ENCODE data around the gene KIF22.
"Not testable (repeated sequence)": the region's sequence is repeated elsewhere in the genome, so short reads cannot be mapped to it uniquely, and the experiment has no call there.

Gene KIF22

DNA sequence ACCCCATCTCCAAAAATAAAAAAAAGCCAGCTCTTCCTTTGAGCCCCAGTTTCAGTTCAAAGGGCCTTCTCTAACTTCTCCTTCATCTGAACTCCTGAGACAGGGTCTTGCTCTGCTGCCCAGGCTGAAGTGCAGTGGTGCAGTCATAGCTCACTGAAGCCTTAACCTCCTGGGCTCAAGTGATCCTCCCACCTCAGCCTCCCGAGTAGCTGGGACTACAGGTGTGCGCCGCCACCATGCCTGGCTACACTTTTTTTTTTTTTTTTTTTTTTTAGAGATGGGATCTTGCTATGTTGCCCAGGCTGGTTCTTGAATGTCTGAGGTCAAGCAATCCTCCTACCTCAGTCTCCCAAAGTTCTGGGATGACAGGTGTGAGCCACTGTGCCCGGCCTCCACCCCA lies 42.7 kb downstream of the KIF22 start:
- H3K9ac ChIP-seq (ENCODE audit: low read length); H3K4me1 ChIP-seq (ENCODE audit: control insufficient read depth, insufficient read depth, low read length); H3K9me3 ChIP-seq (ENCODE audit: control insufficient read depth, insufficient read depth, low read depth, low read length); H3K36me3 ChIP-seq (ENCODE audit: control insufficient read depth, insufficient read depth, low read length); H3K4me3 ChIP-seq (ENCODE audit: low read depth, low read length); H3K27me3 ChIP-seq (ENCODE audit: control insufficient read depth, insufficient read depth, low read length); H3K27ac ChIP-seq (ENCODE audit: low read depth, low read length): not testable (repeated sequence)

DNA sequence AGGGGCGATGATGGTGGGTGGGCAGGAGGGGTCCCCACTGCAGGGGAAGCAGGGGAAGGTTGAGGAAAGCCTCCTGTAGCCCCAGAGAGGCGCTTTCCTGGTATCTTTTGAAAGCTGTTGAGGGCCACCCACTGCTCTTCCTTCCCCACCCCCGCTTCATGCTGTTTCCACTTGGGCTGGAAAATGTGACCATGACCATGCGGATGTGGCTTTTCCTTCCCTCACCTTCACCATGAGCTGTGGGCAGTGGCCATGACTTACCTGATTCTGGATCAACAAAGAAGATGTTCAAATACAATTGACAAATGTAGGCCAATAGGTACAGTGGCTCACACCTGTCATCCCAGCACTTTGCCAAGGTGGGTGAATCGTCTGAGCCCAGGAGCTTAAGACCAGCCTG lies 43.5 kb downstream of the KIF22 start:
- no peak overlapping the region for H3K9ac ChIP-seq (ENCODE audit: low read length)
- H3K4me3 ChIP-seq (ENCODE audit: low read depth, low read length): no peak overlapping the region
- no peaks in the 10 kb centered on the region for H3K4me1 ChIP-seq (ENCODE audit: control insufficient read depth, insufficient read depth, low read length)
- H3K36me3 ChIP-seq (ENCODE audit: control insufficient read depth, insufficient read depth, low read length): no peaks in the 10 kb centered on the region
- H3K27ac ChIP-seq (ENCODE audit: low read depth, low read length): no peak overlapping the region
- no peaks in the 10 kb centered on the region for H3K9me3 ChIP-seq (ENCODE audit: control insufficient read depth, insufficient read depth, low read depth, low read length)
- H3K27me3 ChIP-seq (ENCODE audit: control insufficient read depth, insufficient read depth, low read length): no peaks in the 10 kb centered on the region

DNA sequence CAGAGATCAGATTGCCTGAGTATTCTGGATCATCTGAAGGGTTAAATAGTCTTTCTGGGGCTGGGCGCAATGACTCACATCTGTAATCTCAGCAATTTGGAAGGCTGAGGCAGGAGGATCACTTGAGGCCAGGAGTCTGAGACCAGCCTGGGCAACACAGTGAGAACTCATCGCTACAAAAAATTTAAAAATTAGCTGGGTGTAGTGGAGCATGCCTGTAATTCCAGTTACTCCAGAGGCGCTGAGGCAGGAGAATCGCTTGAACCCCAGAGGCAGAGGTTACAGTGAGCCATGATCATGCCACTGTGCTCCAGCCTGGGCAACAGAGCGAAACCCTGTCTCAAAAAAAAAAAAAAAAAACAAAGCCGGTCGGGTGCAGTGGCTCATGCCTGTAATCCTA lies 45.4 kb downstream of the KIF22 start:
- Histone ChIP-seq H3K36me3 (ENCODE audit: control insufficient read depth, insufficient read depth, low read length) (no peaks in the 10 kb centered on the region), H3K4me1 (ENCODE audit: control insufficient read depth, insufficient read depth, low read length) (no peaks in the 10 kb centered on the region), H3K9ac (ENCODE audit: low read length) (no peak overlapping the region), H3K27me3 (ENCODE audit: control insufficient read depth, insufficient read depth, low read length) (no peaks in the 10 kb centered on the region), H3K9me3 (ENCODE audit: control insufficient read depth, insufficient read depth, low read depth, low read length) (no peaks in the 10 kb centered on the region), H3K4me3 (ENCODE audit: low read depth, low read length) (no peak overlapping the region), H3K27ac (ENCODE audit: low read depth, low read length) (no peak overlapping the region)

DNA sequence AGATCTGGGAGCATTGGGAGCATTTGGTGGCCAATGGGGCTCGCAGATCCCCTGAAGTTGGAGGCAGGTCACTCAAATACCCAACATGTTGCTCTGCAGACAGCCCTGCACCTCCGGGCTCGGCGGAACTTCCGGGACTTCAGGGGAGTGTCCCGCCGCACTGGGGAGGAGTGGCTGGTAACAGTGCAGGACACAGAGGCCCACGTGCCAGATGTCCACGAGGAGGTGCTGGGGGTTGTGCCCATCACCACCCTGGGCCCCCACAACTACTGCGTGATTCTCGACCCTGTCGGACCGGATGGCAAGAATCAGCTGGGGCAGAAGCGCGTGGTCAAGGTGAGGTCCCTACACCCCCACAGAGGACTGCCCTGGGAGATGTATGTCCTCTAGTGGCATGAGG lies 46.1 kb downstream of the KIF22 start:
- Histone ChIP-seq H3K27me3 (ENCODE audit: control insufficient read depth, insufficient read depth, low read length) (no peaks in the 10 kb centered on the region), H3K4me1 (ENCODE audit: control insufficient read depth, insufficient read depth, low read length) (no peaks in the 10 kb centered on the region), H3K9ac (ENCODE audit: low read length) (no peak overlapping the region), H3K36me3 (ENCODE audit: control insufficient read depth, insufficient read depth, low read length) (no peaks in the 10 kb centered on the region), H3K9me3 (ENCODE audit: control insufficient read depth, insufficient read depth, low read depth, low read length) (no peaks in the 10 kb centered on the region), H3K27ac (ENCODE audit: low read depth, low read length) (no peak overlapping the region), H3K4me3 (ENCODE audit: low read depth, low read length) (no peak overlapping the region)

GRCh38 chr16:29837841-29838240 lies 47.3 kb downstream of the KIF22 start:
- Histone ChIP-seq H3K27ac (ENCODE audit: low read depth, low read length) (no peak overlapping the region), H3K36me3 (ENCODE audit: control insufficient read depth, insufficient read depth, low read length) (no peaks in the 10 kb centered on the region), H3K9me3 (ENCODE audit: control insufficient read depth, insufficient read depth, low read depth, low read length) (no peaks in the 10 kb centered on the region), H3K27me3 (ENCODE audit: control insufficient read depth, insufficient read depth, low read length) (no peaks in the 10 kb centered on the region), H3K9ac (ENCODE audit: low read length) (no peak overlapping the region), H3K4me1 (ENCODE audit: control insufficient read depth, insufficient read depth, low read length) (no peaks in the 10 kb centered on the region), H3K4me3 (ENCODE audit: low read depth, low read length) (no peak overlapping the region)

GRCh38 chr16:29839822-29840221 lies 49.3 kb downstream of the KIF22 start:
- H3K36me3 ChIP-seq (ENCODE audit: control insufficient read depth, insufficient read depth, low read length): no peaks in the 10 kb centered on the region

GRCh38 chr16:29840240-29840639 lies 49.7 kb downstream of the KIF22 start:
- H3K4me3 ChIP-seq (ENCODE audit: low read depth, low read length): no peak overlapping the region
- H3K36me3 ChIP-seq (ENCODE audit: control insufficient read depth, insufficient read depth, low read length): no peaks in the 10 kb centered on the region
- H3K27ac ChIP-seq (ENCODE audit: low read depth, low read length): no peak overlapping the region
- no peaks in the 10 kb centered on the region for H3K4me1 ChIP-seq (ENCODE audit: control insufficient read depth, insufficient read depth, low read length)
- no peaks in the 10 kb centered on the region for H3K27me3 ChIP-seq (ENCODE audit: control insufficient read depth, insufficient read depth, low read length)
- H3K9me3 ChIP-seq (ENCODE audit: control insufficient read depth, insufficient read depth, low read depth, low read length): no peaks in the 10 kb centered on the region
- H3K9ac ChIP-seq (ENCODE audit: low read length): no peak overlapping the region

More at GRCh38 chr16:29839822-29840221, 49.3 kb downstream of the KIF22 start:
- Histone ChIP-seq H3K9ac (ENCODE audit: low read length) (no peak overlapping the region), H3K4me3 (ENCODE audit: low read depth, low read length) (no peak overlapping the region), H3K4me1 (ENCODE audit: control insufficient read depth, insufficient read depth, low read length) (no peaks in the 10 kb centered on the region), H3K27me3 (ENCODE audit: control insufficient read depth, insufficient read depth, low read length) (no peaks in the 10 kb centered on the region), H3K9me3 (ENCODE audit: control insufficient read depth, insufficient read depth, low read depth, low read length) (no peaks in the 10 kb centered on the region), H3K27ac (ENCODE audit: low read depth, low read length) (no peak overlapping the region)

DNA sequence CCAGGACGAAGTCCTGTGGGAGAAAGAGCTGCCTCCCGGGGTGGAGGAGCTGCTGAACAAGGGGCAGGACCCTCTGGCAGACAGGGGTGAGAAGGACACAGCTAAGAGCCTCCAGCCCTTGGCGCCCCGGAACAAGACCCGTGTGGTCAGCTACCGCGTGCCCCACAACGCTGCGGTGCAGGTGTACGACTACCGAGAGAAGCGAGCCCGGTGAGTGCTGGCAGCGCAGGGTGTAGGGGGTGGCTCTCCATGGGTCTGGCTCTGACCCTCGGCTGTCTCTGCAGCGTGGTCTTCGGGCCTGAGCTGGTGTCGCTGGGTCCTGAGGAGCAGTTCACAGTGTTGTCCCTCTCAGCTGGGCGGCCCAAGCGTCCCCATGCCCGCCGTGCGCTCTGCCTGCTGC lies 51.1 kb downstream of the KIF22 start:
- no peak overlapping the region for H3K9ac ChIP-seq (ENCODE audit: low read length)
- no peak overlapping the region for H3K27ac ChIP-seq (ENCODE audit: low read depth, low read length)
- H3K27me3 ChIP-seq (ENCODE audit: control insufficient read depth, insufficient read depth, low read length): no peaks in the 10 kb centered on the region
- H3K36me3 ChIP-seq (ENCODE audit: control insufficient read depth, insufficient read depth, low read length): no peaks in the 10 kb centered on the region
- no peaks in the 10 kb centered on the region for H3K4me1 ChIP-seq (ENCODE audit: control insufficient read depth, insufficient read depth, low read length)
- no peak overlapping the region for H3K4me3 ChIP-seq (ENCODE audit: low read depth, low read length)
- H3K9me3 ChIP-seq (ENCODE audit: control insufficient read depth, insufficient read depth, low read depth, low read length): no peaks in the 10 kb centered on the region

- no peak overlapping the region for H3K9ac ChIP-seq (ENCODE audit: low read length)
- H3K27me3 ChIP-seq (ENCODE audit: control insufficient read depth, insufficient read depth, low read length): no peaks in the 10 kb centered on the region
- no peak overlapping the region for H3K4me3 ChIP-seq (ENCODE audit: low read depth, low read length)
- H3K9me3 ChIP-seq (ENCODE audit: control insufficient read depth, insufficient read depth, low read depth, low read length): no peaks in the 10 kb centered on the region
- no peaks in the 10 kb centered on the region for H3K4me1 ChIP-seq (ENCODE audit: control insufficient read depth, insufficient read depth, low read length)
- H3K27ac ChIP-seq (ENCODE audit: low read depth, low read length): no peak overlapping the region
- H3K36me3 ChIP-seq (ENCODE audit: control insufficient read depth, insufficient read depth, low read length): no peaks in the 10 kb centered on the region
These were observed 52.3 kb downstream of the KIF22 start for GRCh38 chr16:29842732-29843346.

- H3K9ac ChIP-seq (ENCODE audit: low read length): no peak overlapping the region
- no peaks in the 10 kb centered on the region for H3K9me3 ChIP-seq (ENCODE audit: control insufficient read depth, insufficient read depth, low read depth, low read length)
- H3K27me3 ChIP-seq (ENCODE audit: control insufficient read depth, insufficient read depth, low read length): no peaks in the 10 kb centered on the region
- no peaks in the 10 kb centered on the region for H3K36me3 ChIP-seq (ENCODE audit: control insufficient read depth, insufficient read depth, low read length)
- H3K4me1 ChIP-seq (ENCODE audit: control insufficient read depth, insufficient read depth, low read length): no peaks in the 10 kb centered on the region
- no peak overlapping the region for H3K4me3 ChIP-seq (ENCODE audit: low read depth, low read length)
- no peak overlapping the region for H3K27ac ChIP-seq (ENCODE audit: low read depth, low read length)
These were observed 53.4 kb downstream of the KIF22 start for GRCh38 chr16:29843931-29844330.

DNA sequence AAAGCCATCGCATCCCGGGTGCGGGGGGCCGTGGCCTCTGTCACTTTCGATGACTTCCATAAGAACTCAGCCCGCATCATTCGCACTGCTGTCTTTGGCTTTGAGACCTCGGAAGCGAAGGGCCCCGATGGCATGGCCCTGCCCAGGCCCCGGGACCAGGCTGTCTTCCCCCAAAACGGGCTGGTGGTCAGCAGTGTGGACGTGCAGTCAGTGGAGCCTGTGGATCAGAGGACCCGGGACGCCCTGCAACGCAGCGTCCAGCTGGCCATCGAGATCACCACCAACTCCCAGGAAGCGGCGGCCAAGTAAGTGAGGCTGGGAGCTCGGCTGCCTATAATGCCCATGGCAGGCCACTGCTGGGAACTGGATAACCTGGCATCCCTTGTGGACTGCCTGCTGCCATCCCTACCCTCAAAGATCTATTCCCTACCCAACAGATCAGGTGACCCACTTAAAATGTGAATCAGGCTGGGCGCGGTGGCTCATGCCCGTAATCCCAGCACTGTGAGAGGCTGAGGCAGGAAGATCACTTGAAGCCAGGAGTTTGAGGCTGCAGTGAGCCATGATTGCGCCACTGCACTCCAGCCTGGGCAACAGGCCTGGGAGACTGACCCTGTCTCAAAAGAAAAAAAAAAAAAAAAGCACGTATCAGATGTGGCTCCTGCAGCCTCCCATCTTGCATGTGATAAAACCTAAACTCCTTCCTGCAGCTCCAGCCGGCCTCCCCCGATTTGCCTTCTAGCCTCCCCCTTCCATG lies 54.2 kb downstream of the KIF22 start:
- Histone ChIP-seq H3K4me3 (ENCODE audit: low read depth, low read length) (no peak overlapping the region), H3K36me3 (ENCODE audit: control insufficient read depth, insufficient read depth, low read length) (no peaks in the 10 kb centered on the region), H3K27ac (ENCODE audit: low read depth, low read length) (no peak overlapping the region), H3K9ac (ENCODE audit: low read length) (no peak overlapping the region), H3K4me1 (ENCODE audit: control insufficient read depth, insufficient read depth, low read length) (peaks cover 6% of the 10 kb centered on the region; the same call in 1 of the 2 replicates), H3K27me3 (ENCODE audit: control insufficient read depth, insufficient read depth, low read length) (no peaks in the 10 kb centered on the region), H3K9me3 (ENCODE audit: control insufficient read depth, insufficient read depth, low read depth, low read length) (no peaks in the 10 kb centered on the region)

Measured in HUES6 (cell line).